Measurements from ENCODE around the gene DCC.

The DCC gene

GRCh38 chr18:52504589-52504988 is 164.6 kb downstream of the DCC start:
- DNase-seq = no peak

- DNase-seq = no peak
Observed at GRCh38 chr18:52510139-52510538, 170.1 kb downstream of the DCC start.

GRCh38 chr18:52518086-52518485 is 178.1 kb downstream of the DCC start:
- DNase-seq = no peak

- no peak for DNase-seq
Observed at GRCh38 chr18:52519021-52519420, 179.0 kb downstream of the DCC start.

- DNase-seq = no peak
Observed at GRCh38 chr18:52523566-52523965, 183.6 kb downstream of the DCC start.

- DNase-seq = no peak
Observed at GRCh38 chr18:52531836-52532235, 191.8 kb downstream of the DCC start.

GRCh38 chr18:52536039-52536438 is 196.0 kb downstream of the DCC start:
- DNase-seq = no peak

- no peak for DNase-seq
Observed at GRCh38 chr18:52537261-52537660, 197.3 kb downstream of the DCC start.

- DNase-seq = no peak
Observed at GRCh38 chr18:52541056-52541455, 201.1 kb downstream of the DCC start.

GRCh38 chr18:52544086-52544485 is 204.1 kb downstream of the DCC start:
- DNase-seq = no peak

GRCh38 chr18:52546686-52547346 is 206.8 kb downstream of the DCC start:
- DNase-seq = no peak

- no peak for DNase-seq
Observed at GRCh38 chr18:52553441-52553840, 213.4 kb downstream of the DCC start.

- no peak for DNase-seq
Observed at GRCh38 chr18:52554180-52554579, 214.2 kb downstream of the DCC start.

- no peak for DNase-seq
Observed at GRCh38 chr18:52567360-52567759, 227.4 kb downstream of the DCC start.

GRCh38 chr18:52569492-52569891 is 229.5 kb downstream of the DCC start:
- DNase-seq = no peak

GRCh38 chr18:52570975-52571374 is 231.0 kb downstream of the DCC start:
- DNase-seq = no peak

GRCh38 chr18:52572036-52573000 is 232.3 kb downstream of the DCC start:
- no peak for DNase-seq

GRCh38 chr18:52577795-52578194 is 237.8 kb downstream of the DCC start:
- no peak for DNase-seq

GRCh38 chr18:52582061-52582460 is 242.1 kb downstream of the DCC start:
- DNase-seq = no peak

GRCh38 chr18:52582516-52582915 is 242.5 kb downstream of the DCC start:
- no peak for DNase-seq

GRCh38 chr18:52588931-52589330 is 248.9 kb downstream of the DCC start:
- DNase-seq = no peak

GRCh38 chr18:52596748-52597435 is 256.9 kb downstream of the DCC start:
- DNase-seq = no peak

- DNase-seq = no peak
Observed at GRCh38 chr18:52598921-52599320, 258.9 kb downstream of the DCC start.

GRCh38 chr18:52602820-52603219 is 262.8 kb downstream of the DCC start:
- no peak for DNase-seq
